NCI-H2196 treated with DMSO at 0.1 percent for 48 hours (cell line): ENCODE measurements around the gene MORN2.
"Not testable (repeated sequence)": the region's sequence is repeated elsewhere in the genome, so short reads cannot be mapped to it uniquely, and the experiment has no call there.

Source experiments
- DNase-seq: peaks from one replicate; lab custom pipeline; 2025; ENCODE audit not compliant: unreplicated experiment; lab: John Stamatoyannopoulos, UW

Gene MORN2

GRCh38 chr2:38875576-38876367 is at the start of gene MORN2, which contains the start of gene DHX57:
Gene MORN2, plus strand, starts transcription at chr2:38875976.
Gene DHX57, minus strand, starts transcription at chr2:38875934. Its CDS starts 7,529 bp downstream, at chr2:38868405.
- peak; percentile 70 for DNase-seq

- DNase-seq: not testable (repeated sequence)
Measured at GRCh38 chr2:38827539-38828145, 48.1 kb upstream of the MORN2 start.

GRCh38 chr2:38828460-38828859 is 47.3 kb upstream of the MORN2 start:
- DNase-seq: no peak

- DNase-seq: no peak
Measured at GRCh38 chr2:38829971-38830370, 45.8 kb upstream of the MORN2 start.

- no peak for DNase-seq
Measured at GRCh38 chr2:38830526-38831159, 45.1 kb upstream of the MORN2 start.

- DNase-seq: no peak
Measured at GRCh38 chr2:38835015-38835601, 40.7 kb upstream of the MORN2 start.

GRCh38 chr2:38835990-38836389 is 39.8 kb upstream of the MORN2 start:
- DNase-seq: no peak

GRCh38 chr2:38836791-38837190 is 39.0 kb upstream of the MORN2 start:
- no peak for DNase-seq

- DNase-seq: no peak
Measured at GRCh38 chr2:38850045-38850444, 25.7 kb upstream of the MORN2 start.

GRCh38 chr2:38856165-38856564 is 19.6 kb upstream of the MORN2 start:
- DNase-seq: no peak

GRCh38 chr2:38862476-38862875 is 13.3 kb upstream of the MORN2 start:
- no peak for DNase-seq

GRCh38 chr2:38863061-38863695 is 12.6 kb upstream of the MORN2 start:
- no peak for DNase-seq

GRCh38 chr2:38866773-38867443 is 8.9 kb upstream of the MORN2 start:
- DNase-seq: no peak

- DNase-seq: no peak
Measured at GRCh38 chr2:38871432-38871831, 4.3 kb upstream of the MORN2 start.

GRCh38 chr2:38873763-38874162 is 2.0 kb upstream of the MORN2 start:
- no peak for DNase-seq

GRCh38 chr2:38875227-38875575 is 575 bp upstream of the MORN2 start:
- DNase-seq: peak; percentile 2

GRCh38 chr2:38876407-38876806 is 631 bp downstream of the MORN2 start:
- no peak for DNase-seq

- no peak for DNase-seq
Measured at GRCh38 chr2:38886063-38886462, 10.3 kb downstream of the MORN2 start.

- DNase-seq: no peak
Measured at GRCh38 chr2:38887347-38887746, 11.6 kb downstream of the MORN2 start.

GRCh38 chr2:38887902-38888554 is 12.3 kb downstream of the MORN2 start:
- DNase-seq: no peak
